HepG2 (cell line): ENCODE data around the gene ANKRD40CL. TPM values are rescaled to one million over a fixed set of nuclear protein-coding genes. Genes with fewer than 3 reads are reported as not detected.

Experiments used
- ARID2 ChIP-seq: sonication (generic); formaldehyde crosslinking; IDR thresholded peaks from 2 replicates; pipeline ENCODE4 v1.8.1; 2022; ENCODE audit warnings: mild to moderate bottlenecking, missing genetic modification reagents, borderline replicate concordance
- ARID4A ChIP-seq: sonication (generic); formaldehyde crosslinking; IDR thresholded peaks from 2 replicates; pipeline ENCODE4 v1.5.0; 2020; ENCODE audit warnings: mild to moderate bottlenecking, missing genetic modification reagents, borderline replicate concordance
- RCOR2 ChIP-seq: IDR thresholded peaks from 2 replicates; pipeline ENCODE4 v1.6.1; 2016; ENCODE audit warnings: missing biosample characterization, missing genetic modification reagents
- ZBTB4 ChIP-seq: sonication (generic); formaldehyde crosslinking; IDR thresholded peaks from 2 replicates; pipeline ENCODE4 v1.4.0; 2020; ENCODE audit warnings: missing genetic modification reagents, mild to moderate bottlenecking, borderline replicate concordance
- ZC3H13 ChIP-seq: sonication (generic); formaldehyde crosslinking; IDR thresholded peaks from 2 replicates; pipeline ENCODE4 v1.8.1; 2023; ENCODE audit warnings: mild to moderate bottlenecking, missing genetic modification reagents, moderate library complexity
- ZMAT3 ChIP-seq: sonication (generic); formaldehyde crosslinking; conservative IDR thresholded peaks from 2 replicates; pipeline ENCODE4 v1.7.0; 2021; ENCODE audit warnings: missing genetic modification reagents
- ZNF317 ChIP-seq: sonication (generic); formaldehyde crosslinking; IDR thresholded peaks from 2 replicates; pipeline ENCODE4 v1.5.0; 2020; ENCODE audit warnings: mild to moderate bottlenecking, missing genetic modification reagents
- ZNF484 ChIP-seq: sonication (generic); formaldehyde crosslinking; IDR thresholded peaks from 2 replicates; pipeline ENCODE4 v1.5.1; 2020; ENCODE audit warnings: mild to moderate bottlenecking, low read depth, missing genetic modification reagents, borderline replicate concordance
- ZNF557 ChIP-seq: sonication (generic); formaldehyde crosslinking; IDR thresholded peaks from 2 replicates; pipeline ENCODE4 v1.4.0; 2020; ENCODE audit warnings: missing genetic modification reagents
- ZNF598 ChIP-seq: sonication (generic); formaldehyde crosslinking; IDR thresholded peaks from 2 replicates; pipeline ENCODE4 v1.5.1; 2020; ENCODE audit warnings: mild to moderate bottlenecking, missing genetic modification reagents, borderline replicate concordance
- ZNF616 ChIP-seq: sonication (generic); formaldehyde crosslinking; IDR thresholded peaks from 2 replicates; pipeline ENCODE4 v1.5.0; 2020; ENCODE audit warnings: low read depth, mild to moderate bottlenecking, missing genetic modification reagents
- ZNF766 ChIP-seq: sonication (generic); formaldehyde crosslinking; IDR thresholded peaks from 2 replicates; pipeline ENCODE4 v1.5.0; 2020; ENCODE audit warnings: missing genetic modification reagents, borderline replicate concordance
- polyA plus RNA-seq, 8 experiments: library from polyadenylated mRNA; depleted of rRNA in 3 of 8; stranded (reverse) in 7 of 8; unstranded in 1 of 8; fragments of >200 nt; fragmentation: Illumina TruSeq in 4 of 8; extraction: Trizol in 4 of 8; gene quantifications; 2 replicates each; pipeline versions ENCODE4 v1.2.1 to v1.2.3, GENCODE V29; 2011 to 2016; ENCODE audit warnings: low read depth in 4 of 8, missing spikeins in 1 of 8, mixed read lengths in 1 of 8; ENCODE audit not compliant: insufficient read depth in 1 of 8
- total RNA-seq, 5 experiments: library from RNA; depleted of rRNA; stranded (reverse); fragments of >200 nt; fragmentation: Illumina TruSeq; extraction: Trizol; gene quantifications; 2 replicates each; pipeline ENCODE4 v1.2.3, GENCODE V29; 2016; ENCODE audit warnings: low read depth in 1 of 5
- TF ChIP-seq, protein P1 (sequence below): sonication (generic); formaldehyde crosslinking; IDR thresholded peaks from 2 replicates; pipeline ENCODE4 v1.5.0; 2020; ENCODE audit warnings: missing genetic modification reagents, mild to moderate bottlenecking, borderline replicate concordance
- TF ChIP-seq, protein P2 (sequence below): sonication (generic); formaldehyde crosslinking; IDR thresholded peaks from 2 replicates; pipeline ENCODE4; 2020; ENCODE audit warnings: missing genetic modification reagents, mild to moderate bottlenecking, borderline replicate concordance

ANKRD40CL gene
- total and polyA plus RNA-seq, 2 of the 13 experiments (the other 11 are each of a cell fraction or from before 2014, with no cell fraction given) = 0.03 to 0.11 TPM

DNA sequence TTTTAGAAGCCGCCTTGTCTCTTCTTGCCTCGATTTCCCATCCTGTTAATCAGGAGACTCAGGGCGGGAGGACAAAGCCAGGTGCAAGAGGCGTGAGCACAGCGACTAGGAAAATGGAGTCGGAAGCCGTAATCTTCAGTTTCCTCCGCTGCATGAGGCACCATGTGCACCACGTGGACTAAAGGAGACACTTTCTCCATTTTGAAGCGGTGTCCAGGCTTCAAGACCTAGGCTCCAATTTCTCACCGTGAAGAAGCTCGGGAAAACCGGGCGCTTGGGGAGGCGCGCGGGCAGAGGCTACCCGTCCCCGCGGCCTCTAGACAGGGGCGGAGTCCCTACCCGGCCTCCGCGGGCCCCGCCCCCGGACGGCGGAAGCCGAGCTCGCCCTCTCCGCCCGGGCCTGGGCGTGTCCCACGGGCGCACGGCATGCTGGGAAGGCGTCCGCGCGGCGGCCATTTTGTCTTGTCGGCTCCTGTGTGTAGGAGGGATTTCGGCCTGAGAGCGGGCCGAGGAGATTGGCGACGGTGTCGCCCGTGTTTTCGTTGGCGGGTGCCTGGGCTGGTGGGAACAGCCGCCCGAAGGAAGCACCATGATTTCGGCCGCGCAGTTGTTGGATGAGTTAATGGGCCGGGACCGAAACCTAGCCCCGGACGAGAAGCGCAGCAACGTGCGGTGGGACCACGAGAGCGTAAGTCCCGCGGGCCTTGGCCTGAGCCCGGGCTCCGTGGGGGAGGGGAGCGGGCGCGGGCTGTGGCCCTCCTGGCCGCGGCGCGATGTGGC, 48.0 kb downstream of the ANKRD40CL start, which contains the start of gene LUC7L3 (continued):
- TF ChIP-seq ZMAT3 = no peak; the same call in none of the 2 replicates
- TF ChIP-seq, protein P1, sequence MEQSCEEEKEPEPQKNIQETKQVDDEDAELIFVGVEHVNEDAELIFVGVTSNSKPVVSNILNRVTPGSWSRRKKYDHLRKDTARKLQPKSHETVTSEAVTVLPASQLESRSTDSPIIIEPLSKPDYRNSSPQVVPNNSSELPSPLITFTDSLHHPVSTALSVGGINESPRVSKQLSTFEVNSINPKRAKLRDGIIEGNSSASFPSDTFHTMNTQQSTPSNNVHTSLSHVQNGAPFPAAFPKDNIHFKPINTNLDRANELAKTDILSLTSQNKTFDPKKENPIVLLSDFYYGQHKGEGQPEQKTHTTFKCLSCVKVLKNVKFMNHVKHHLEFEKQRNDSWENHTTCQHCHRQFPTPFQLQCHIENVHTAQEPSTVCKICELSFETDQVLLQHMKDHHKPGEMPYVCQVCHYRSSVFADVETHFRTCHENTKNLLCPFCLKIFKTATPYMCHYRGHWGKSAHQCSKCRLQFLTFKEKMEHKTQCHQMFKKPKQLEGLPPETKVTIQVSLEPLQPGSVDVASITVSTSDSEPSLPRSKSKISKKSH (CRISPR knock-in tag) = peak; percentile 85
- peak; percentile 96 for TF ChIP-seq ARID4A (CRISPR knock-in tag)
- TF ChIP-seq ZNF616 (CRISPR knock-in tag) = no peak; the same call in 1 of the 2 replicates
- peak; percentile 84; the same call in 1 of the 2 replicates for TF ChIP-seq ZNF766
- no peak; the same call in 1 of the 2 replicates for TF ChIP-seq ZNF484 (CRISPR knock-in tag)
- peak; percentile 60 for TF ChIP-seq ZBTB4 (CRISPR knock-in tag)
- peak; percentile 99 for TF ChIP-seq ZNF598 (CRISPR knock-in tag)
- TF ChIP-seq, protein P2, sequence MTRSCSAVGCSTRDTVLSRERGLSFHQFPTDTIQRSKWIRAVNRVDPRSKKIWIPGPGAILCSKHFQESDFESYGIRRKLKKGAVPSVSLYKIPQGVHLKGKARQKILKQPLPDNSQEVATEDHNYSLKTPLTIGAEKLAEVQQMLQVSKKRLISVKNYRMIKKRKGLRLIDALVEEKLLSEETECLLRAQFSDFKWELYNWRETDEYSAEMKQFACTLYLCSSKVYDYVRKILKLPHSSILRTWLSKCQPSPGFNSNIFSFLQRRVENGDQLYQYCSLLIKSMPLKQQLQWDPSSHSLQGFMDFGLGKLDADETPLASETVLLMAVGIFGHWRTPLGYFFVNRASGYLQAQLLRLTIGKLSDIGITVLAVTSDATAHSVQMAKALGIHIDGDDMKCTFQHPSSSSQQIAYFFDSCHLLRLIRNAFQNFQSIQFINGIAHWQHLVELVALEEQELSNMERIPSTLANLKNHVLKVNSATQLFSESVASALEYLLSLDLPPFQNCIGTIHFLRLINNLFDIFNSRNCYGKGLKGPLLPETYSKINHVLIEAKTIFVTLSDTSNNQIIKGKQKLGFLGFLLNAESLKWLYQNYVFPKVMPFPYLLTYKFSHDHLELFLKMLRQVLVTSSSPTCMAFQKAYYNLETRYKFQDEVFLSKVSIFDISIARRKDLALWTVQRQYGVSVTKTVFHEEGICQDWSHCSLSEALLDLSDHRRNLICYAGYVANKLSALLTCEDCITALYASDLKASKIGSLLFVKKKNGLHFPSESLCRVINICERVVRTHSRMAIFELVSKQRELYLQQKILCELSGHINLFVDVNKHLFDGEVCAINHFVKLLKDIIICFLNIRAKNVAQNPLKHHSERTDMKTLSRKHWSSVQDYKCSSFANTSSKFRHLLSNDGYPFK (CRISPR knock-in tag) = peak; percentile 99
- peak; percentile 55 for TF ChIP-seq ZNF317 (CRISPR knock-in tag)
- TF ChIP-seq ZNF557 (CRISPR knock-in tag) = no peak
- TF ChIP-seq ARID2 (CRISPR knock-in tag) = peak; percentile 19; the same call in 1 of the 2 replicates
- TF ChIP-seq RCOR2 = peak; percentile 6; the same call in 1 of the 2 replicates
- TF ChIP-seq ZC3H13 = peak; percentile 85
